GM23248 (cell line): ENCODE results near the gene FNDC3B. TPM values are rescaled to one million over a fixed set of nuclear protein-coding genes. Genes with fewer than 3 reads are reported as not detected.

Experiments
- DNase-seq: peaks from one replicate; pipeline ENCODE4 v3.0.0-alpha.2; 2015
- H2AFZ ChIP-seq: fragments of 200-600 bp; sonication (generic); 2 replicates; pipeline ENCODE4 v1.6.1; 2016; ENCODE audit warnings: antibody characterized with exemption
- H3F3A ChIP-seq: fragments of 200-600 bp; sonication (generic); 2 replicates; pipeline ENCODE4 v1.6.1; 2016; ENCODE audit warnings: mild to moderate bottlenecking, antibody characterized with exemption, mixed run types; ENCODE audit not compliant: insufficient read depth
- H3K27ac ChIP-seq: fragments of 200-600 bp; sonication (generic); 2 replicates; pipeline ENCODE4 v1.5.1; 2016; ENCODE audit warnings: mild to moderate bottlenecking
- H3K27me3 ChIP-seq: fragments of 200-600 bp; sonication (generic); replicated peaks from 2 replicates; pipeline ENCODE4 v1.6.1; 2016; ENCODE audit warnings: mild to moderate bottlenecking; ENCODE audit not compliant: insufficient read depth
- H3K36me3 ChIP-seq: fragments of 200-600 bp; sonication (generic); 2 replicates; pipeline ENCODE4 v1.6.1; 2016; ENCODE audit warnings: low read depth, mild to moderate bottlenecking
- H3K4me1 ChIP-seq: fragments of 200-600 bp; sonication (generic); 2 replicates; pipeline ENCODE4 v1.6.1; 2016; ENCODE audit warnings: mild to moderate bottlenecking; ENCODE audit not compliant: insufficient read depth
- H3K4me2 ChIP-seq: fragments of 200-600 bp; sonication (generic); one replicate; pipeline ENCODE4 v1.6.1; 2016; ENCODE audit warnings: mild to moderate bottlenecking; ENCODE audit not compliant: unreplicated experiment
- H3K4me3 ChIP-seq: fragments of 200-600 bp; sonication (generic); 2 replicates; pipeline ENCODE4 v1.5.1; 2016; ENCODE audit warnings: mild to moderate bottlenecking
- H3K79me2 ChIP-seq: fragments of 200-600 bp; sonication (generic); 2 replicates; pipeline ENCODE4 v1.6.1; 2016; ENCODE audit warnings: mild to moderate bottlenecking; ENCODE audit not compliant: insufficient read depth
- H3K9ac ChIP-seq: fragments of 200-600 bp; sonication (generic); 2 replicates; pipeline ENCODE4 v1.6.1; 2016; ENCODE audit warnings: mild to moderate bottlenecking
- H3K9me2 ChIP-seq: fragments of 200-600 bp; sonication (generic); 2 replicates; pipeline ENCODE4 v1.6.1; 2016; ENCODE audit warnings: mixed run types, mild to moderate bottlenecking, moderate library complexity; ENCODE audit not compliant: insufficient read depth
- H3K9me3 ChIP-seq: fragments of 200-600 bp; sonication (generic); one replicate; pipeline ENCODE4 v1.6.1; 2017; ENCODE audit warnings: low read depth
- H4K20me1 ChIP-seq: fragments of 200-600 bp; sonication (generic); 2 replicates; pipeline ENCODE4 v1.6.0; 2016; ENCODE audit not compliant: insufficient read depth
- EZH2 ChIP-seq: fragments of 200-600 bp; sonication (generic); IDR thresholded peaks from 2 replicates; pipeline ENCODE4 v1.6.1; 2018; ENCODE audit warnings: antibody characterized with exemption, mild to moderate bottlenecking; ENCODE audit not compliant: insufficient read depth, poor library complexity, severe bottlenecking
- EZH2phosphoT487 ChIP-seq: fragments of 200-600 bp; sonication (generic); IDR thresholded peaks from 2 replicates; pipeline ENCODE4 v1.6.1; 2018; ENCODE audit warnings: antibody characterized with exemption, moderate library complexity, mild to moderate bottlenecking, low read depth; ENCODE audit not compliant: insufficient read depth
- WGBS, 2 experiments: methylation state at CpG; one replicate each; pipeline ENCODE4 v1.1.6; 2015 to 2017; ENCODE audit warnings: low lambda C conversion rate in 2 of 2, low coverage in 1 of 2; ENCODE audit errors: missing lambda C conversion rate in 2 of 2; 5-methylcytosine and 5-hydroxymethylcytosine counted together
- in situ Hi-C: fragments of 300-500 bp; cut with MboI; formaldehyde crosslinking; loops from 2 replicates; pipeline ENCODE4 v1.15.0; 2020
- polyA plus RNA-seq: library from polyadenylated mRNA; unstranded; fragments of >200 nt; fragmentation: Nextera tagmentation; extraction: Ambion mirVana; gene quantifications from 2 replicates; pipeline ENCODE4 v1.2.1, GENCODE V29; 2016
- total RNA-seq: library from RNA; depleted of rRNA; stranded (reverse); fragments of >200 nt; shearing (Covaris generic); gene quantifications from 2 replicates; pipeline ENCODE4 v1.2.3, GENCODE V29; 2014

FNDC3B gene
- total and polyA plus RNA-seq, 2 experiments from 2014 or later = 85.5 to 123 TPM

DNA sequence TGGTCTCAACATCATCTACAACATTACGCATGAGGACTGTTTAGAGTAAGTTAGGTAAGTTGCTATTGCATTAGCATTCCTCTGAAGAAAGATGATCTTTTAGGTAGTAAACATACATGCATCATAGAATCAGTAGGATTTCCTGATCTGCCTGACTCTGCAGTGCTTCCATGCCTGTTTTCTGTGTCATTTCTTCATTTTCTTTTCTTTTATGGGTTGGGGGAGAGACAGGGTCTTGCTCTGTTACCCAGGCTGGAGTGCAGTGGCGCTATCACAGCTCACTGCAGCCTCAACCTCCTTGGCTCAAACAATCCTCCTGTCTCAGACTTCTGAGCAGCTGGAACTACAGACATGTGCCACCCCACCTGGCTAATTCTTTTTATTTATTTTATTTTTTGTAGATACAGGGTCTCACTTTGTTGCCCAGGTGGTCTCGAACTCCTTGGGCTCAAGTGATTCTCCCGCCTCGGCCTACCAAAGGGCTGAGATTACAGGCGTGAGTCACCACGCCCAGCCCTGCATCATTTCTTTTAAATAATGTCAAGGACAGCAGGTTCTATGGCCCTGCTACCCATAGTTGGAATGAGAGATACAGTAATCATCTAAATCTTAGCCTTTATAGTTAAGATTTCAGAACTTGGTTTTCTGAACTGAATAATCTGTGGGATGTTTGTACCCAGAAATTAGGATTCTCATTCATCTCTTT, 224.6 kb downstream of the FNDC3B start:
- Histone ChIP-seq H3K79me2 (peaks cover 78% of the 10 kb centered on the region), H3K4me3 (no peak overlapping the region), H3K27me3 (no peaks in the 10 kb centered on the region), H4K20me1 (no peaks in the 10 kb centered on the region; the same call in 1 of the 2 replicates), H3K36me3 (peaks cover 24% of the 10 kb centered on the region; the same call in 1 of the 2 replicates), H3K4me1 (peaks cover 29% of the 10 kb centered on the region), H2AFZ (no peak overlapping the region), H3K9ac (no peak overlapping the region), H3K9me2 (no peaks in the 10 kb centered on the region), H3K4me2 (no peak overlapping the region), H3K9me3 (no peaks in the 10 kb centered on the region), H3F3A (peaks cover 33% of the 10 kb centered on the region), H3K27ac (no peak overlapping the region)
- 98% methylated on average over 7 of the region's 7 CpGs for WGBS, 2 experiments
- TF ChIP-seq EZH2phosphoT487 (no peak), EZH2 (no peak)
- in situ Hi-C loops = no loop called here
- DNase-seq = no peak

DNA sequence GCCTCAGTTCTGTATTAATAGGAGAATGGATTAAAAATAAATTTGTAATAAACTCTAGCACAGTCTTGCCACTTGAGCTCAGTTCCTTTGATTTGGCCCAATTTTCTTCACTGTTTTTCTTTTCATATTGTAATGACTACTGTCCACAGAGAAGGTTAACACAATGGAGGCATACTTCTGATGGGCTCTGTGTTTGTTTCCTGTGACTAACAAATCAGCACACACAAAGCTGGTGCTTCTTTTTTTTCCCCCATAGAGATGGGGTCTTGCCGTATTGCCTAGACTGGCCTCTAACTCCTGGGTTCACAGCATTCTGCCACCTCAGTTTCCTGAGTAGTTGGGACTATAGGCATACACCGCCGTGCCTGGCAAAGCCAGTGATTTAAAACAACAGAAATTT, 226.7 kb downstream of the FNDC3B start:
- H3K9me3 ChIP-seq = no peaks in the 10 kb centered on the region
- WGBS, 2 experiments = 98% methylated on average over 3 of the region's 3 CpGs
- H4K20me1 ChIP-seq = no peaks in the 10 kb centered on the region; the same call in 1 of the 2 replicates
- peaks cover 98% of the 10 kb centered on the region for H3K79me2 ChIP-seq
- peaks cover 25% of the 10 kb centered on the region for H3F3A ChIP-seq
- in situ Hi-C loops = no loop called here
- no peak overlapping the region for H3K4me2 ChIP-seq
- no peaks in the 10 kb centered on the region for H3K27me3 ChIP-seq
- H3K9me2 ChIP-seq = no peaks in the 10 kb centered on the region
- H2AFZ ChIP-seq = no peak overlapping the region
- no peak overlapping the region for H3K9ac ChIP-seq
- no peak overlapping the region for H3K27ac ChIP-seq
- H3K4me3 ChIP-seq = no peak overlapping the region
- H3K4me1 ChIP-seq = peaks cover 10% of the 10 kb centered on the region
- no peak for TF ChIP-seq EZH2phosphoT487
- H3K36me3 ChIP-seq = peaks cover 42% of the 10 kb centered on the region; the same call in 1 of the 2 replicates
- no peak for DNase-seq

DNA sequence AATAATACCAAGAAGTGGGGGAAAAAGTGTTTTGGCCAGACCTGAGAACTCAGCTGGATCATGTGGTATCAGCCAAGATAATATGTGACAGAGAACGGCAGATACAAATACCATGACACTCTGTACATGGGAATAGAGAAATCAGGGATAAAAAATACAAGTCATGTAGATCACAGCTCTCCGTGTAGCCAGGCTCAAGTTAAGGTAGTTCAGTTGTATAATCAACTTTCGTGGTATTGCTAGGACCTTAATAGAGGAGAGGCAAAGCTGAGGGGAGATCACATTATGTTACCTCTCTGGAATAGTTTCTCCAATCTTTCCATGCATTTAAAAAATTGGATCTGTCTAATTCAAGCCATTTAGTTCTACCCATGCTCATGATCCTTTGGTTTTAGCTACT, 229.0 kb downstream of the FNDC3B start:
- Histone ChIP-seq H3K4me3 (no peak overlapping the region), H3K9ac (no peak overlapping the region), H3K27ac (peak overlapping the region; percentile 58), H3K9me3 (no peaks in the 10 kb centered on the region), H3K27me3 (no peaks in the 10 kb centered on the region), H3K36me3 (peaks cover 32% of the 10 kb centered on the region; the same call in 1 of the 2 replicates), H2AFZ (no peak overlapping the region), H3K79me2 (peaks cover 100% of the 10 kb centered on the region), H3K4me1 (peaks cover 26% of the 10 kb centered on the region), H3K9me2 (no peaks in the 10 kb centered on the region), H3F3A (peaks cover 28% of the 10 kb centered on the region), H3K4me2 (no peak overlapping the region), H4K20me1 (no peaks in the 10 kb centered on the region)
- in situ Hi-C loops = no loop called here
- TF ChIP-seq EZH2 (no peak), EZH2phosphoT487 (no peak)
- no peak for DNase-seq
- 68 to 70% methylated on average over 3 of the region's 3 CpGs for WGBS, 2 experiments

DNA sequence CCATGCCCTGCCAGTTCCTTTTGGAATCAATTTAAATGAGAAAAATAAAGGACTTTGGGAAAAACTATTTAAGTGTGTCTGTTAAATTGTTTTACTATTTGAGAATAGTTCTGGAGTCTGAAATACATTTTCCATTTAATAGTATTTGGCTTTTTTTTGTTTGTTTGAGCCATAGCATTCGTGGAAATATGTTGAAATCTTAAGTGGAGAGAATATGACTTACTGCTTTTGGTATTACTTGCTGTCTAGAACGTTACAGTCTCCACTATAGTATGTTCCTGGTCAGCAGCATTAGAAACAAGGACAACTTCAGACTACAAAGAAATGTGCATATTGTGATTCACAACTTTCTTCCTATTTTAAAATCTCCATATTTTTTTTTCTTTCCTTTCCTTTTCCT, 229.5 kb downstream of the FNDC3B start:
- no peaks in the 10 kb centered on the region for H3K9me3 ChIP-seq
- no peaks in the 10 kb centered on the region for H4K20me1 ChIP-seq
- peak; percentile 69 for DNase-seq
- no peaks in the 10 kb centered on the region for H3K9me2 ChIP-seq
- no peaks in the 10 kb centered on the region for H3K27me3 ChIP-seq
- no peak overlapping the region for H3K4me2 ChIP-seq
- peaks cover 33% of the 10 kb centered on the region for H3F3A ChIP-seq
- TF ChIP-seq EZH2 = no peak
- TF ChIP-seq EZH2phosphoT487 = no peak
- peaks cover 31% of the 10 kb centered on the region for H3K4me1 ChIP-seq
- peaks cover 30% of the 10 kb centered on the region; the same call in 1 of the 2 replicates for H3K36me3 ChIP-seq
- no peak overlapping the region for H3K9ac ChIP-seq
- in situ Hi-C loops = no loop called here
- no peak overlapping the region for H3K4me3 ChIP-seq
- no peak overlapping the region for H2AFZ ChIP-seq
- peaks cover 100% of the 10 kb centered on the region for H3K79me2 ChIP-seq
- peak overlapping the region; percentile 58 for H3K27ac ChIP-seq
- WGBS, 2 experiments = 17 to 23% methylated on average over 2 of the region's 2 CpGs
